HG03469 (cell line): ENCODE results near the gene MCRS1.

Source experiments
- ATAC-seq: cut with Tn5 transposase; IDR thresholded peaks from one replicate; pipeline ENCODE4 v1.9.1; 2021; ENCODE audit warnings: mild to moderate bottlenecking, moderate library complexity, moderate number of reproducible peaks; ENCODE audit not compliant: unreplicated experiment

Gene MCRS1

GRCh38 chr12:49583366-49584094 lies 15.6 kb upstream of the MCRS1 start:
- ATAC-seq, result no peak

- no peak for ATAC-seq
Measured at GRCh38 chr12:49582850-49583249, 14.9 kb upstream of the MCRS1 start.

- no peak for ATAC-seq
Measured at GRCh38 chr12:49582201-49582600, 14.3 kb upstream of the MCRS1 start.

GRCh38 chr12:49580572-49581535 lies 12.9 kb upstream of the MCRS1 start:
- ATAC-seq, result no peak

- ATAC-seq, result no peak
Measured at GRCh38 chr12:49578471-49579112, 10.7 kb upstream of the MCRS1 start.

- ATAC-seq, result no peak
Measured at GRCh38 chr12:49577589-49578315, 9.8 kb upstream of the MCRS1 start.

- ATAC-seq, result no peak
Measured at GRCh38 chr12:49568442-49569162, 660 bp upstream of the MCRS1 start.

- no peak for ATAC-seq
Measured at GRCh38 chr12:49567302-49567610, 686 bp downstream of the MCRS1 start.

- no peak for ATAC-seq
Measured at GRCh38 chr12:49566361-49566760, 1.6 kb downstream of the MCRS1 start.

- no peak for ATAC-seq
Measured at GRCh38 chr12:49565406-49566265, 2.3 kb downstream of the MCRS1 start.

GRCh38 chr12:49564686-49565405 lies 3.1 kb downstream of the MCRS1 start:
- no peak for ATAC-seq

GRCh38 chr12:49563951-49564685 lies 3.8 kb downstream of the MCRS1 start:
- ATAC-seq, result no peak

- ATAC-seq, result no peak
Measured at GRCh38 chr12:49562831-49563230, 5.1 kb downstream of the MCRS1 start.

- no peak for ATAC-seq
Measured at GRCh38 chr12:49562233-49562632, 5.7 kb downstream of the MCRS1 start.

GRCh38 chr12:49560695-49561094 lies 7.2 kb downstream of the MCRS1 start:
- ATAC-seq, result no peak

- no peak for ATAC-seq
Measured at GRCh38 chr12:49559011-49559675, 8.8 kb downstream of the MCRS1 start.

GRCh38 chr12:49558526-49558925 lies 9.4 kb downstream of the MCRS1 start:
- no peak for ATAC-seq

- ATAC-seq, result no peak
Measured at GRCh38 chr12:49557917-49558215, 10.1 kb downstream of the MCRS1 start.
